ENCODE data around the gene PORCN.

DNA sequence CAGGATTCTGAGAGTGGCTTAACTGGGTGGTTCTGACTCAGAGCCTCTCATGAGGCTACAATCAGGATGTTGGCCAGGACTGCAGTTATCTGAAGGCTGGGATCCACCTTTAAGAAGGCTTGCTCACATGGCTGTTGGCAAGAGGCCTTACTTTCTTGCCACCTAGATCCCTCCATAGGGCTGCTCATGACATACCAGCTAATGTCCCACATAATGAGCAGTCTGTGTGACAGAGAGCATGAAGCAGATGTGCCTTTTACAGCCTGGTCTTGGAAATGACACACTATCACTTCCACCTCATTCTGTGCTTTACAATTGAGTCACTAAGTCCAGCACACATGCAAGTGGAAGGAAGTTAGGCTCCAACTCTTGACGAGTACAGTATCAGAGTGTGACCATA, 61.2 kb downstream of the PORCN start:
- TF ChIP-seq, protein P1, sequence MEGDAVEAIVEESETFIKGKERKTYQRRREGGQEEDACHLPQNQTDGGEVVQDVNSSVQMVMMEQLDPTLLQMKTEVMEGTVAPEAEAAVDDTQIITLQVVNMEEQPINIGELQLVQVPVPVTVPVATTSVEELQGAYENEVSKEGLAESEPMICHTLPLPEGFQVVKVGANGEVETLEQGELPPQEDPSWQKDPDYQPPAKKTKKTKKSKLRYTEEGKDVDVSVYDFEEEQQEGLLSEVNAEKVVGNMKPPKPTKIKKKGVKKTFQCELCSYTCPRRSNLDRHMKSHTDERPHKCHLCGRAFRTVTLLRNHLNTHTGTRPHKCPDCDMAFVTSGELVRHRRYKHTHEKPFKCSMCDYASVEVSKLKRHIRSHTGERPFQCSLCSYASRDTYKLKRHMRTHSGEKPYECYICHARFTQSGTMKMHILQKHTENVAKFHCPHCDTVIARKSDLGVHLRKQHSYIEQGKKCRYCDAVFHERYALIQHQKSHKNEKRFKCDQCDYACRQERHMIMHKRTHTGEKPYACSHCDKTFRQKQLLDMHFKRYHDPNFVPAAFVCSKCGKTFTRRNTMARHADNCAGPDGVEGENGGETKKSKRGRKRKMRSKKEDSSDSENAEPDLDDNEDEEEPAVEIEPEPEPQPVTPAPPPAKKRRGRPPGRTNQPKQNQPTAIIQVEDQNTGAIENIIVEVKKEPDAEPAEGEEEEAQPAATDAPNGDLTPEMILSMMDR (optimal IDR thresholded peaks at IDR 0.05 in 1 of 3, IDR thresholded peaks at IDR 0.05 in 1 of 3, conservative IDR thresholded peaks at IDR 0.05 in 1 of 3; ENCODE audit: extremely low read depth in 1 of 3, insufficient read depth in 2 of 3, low read length in 3 of 3), result no peak
- TF ChIP-seq EZH2 (IDR thresholded peaks at IDR 0.05; ENCODE audit: low read length), result no peak

All from keratinocyte (primary cell).